ENCODE measurements around the gene XYLT1. TPM values are rescaled to one million over a fixed set of nuclear protein-coding genes. Genes with fewer than 3 reads are reported as not detected.

Gene XYLT1
- total and polyA plus RNA-seq, 2 experiments from 2014 or later: 4.5 to 26.3 TPM

GRCh38 chr16:17403859-17404545 lies 66.8 kb downstream of the XYLT1 start:
- Histone ChIP-seq H3F3A (ENCODE audit: insufficient read depth) (peaks cover 56% of the 10 kb centered on the region), H3K27ac (peak overlapping the region; percentile 99), H2AFZ (no peak overlapping the region), H3K27me3 (replicated peaks; ENCODE audit: insufficient read depth) (no peaks in the 10 kb centered on the region), H3K9ac (peak overlapping the region; percentile 95; the same call in 1 of the 2 replicates), H3K79me2 (ENCODE audit: insufficient read depth) (peaks cover 69% of the 10 kb centered on the region), H3K4me1 (ENCODE audit: insufficient read depth) (peaks cover 36% of the 10 kb centered on the region), H3K9me2 (ENCODE audit: insufficient read depth) (no peaks in the 10 kb centered on the region), H3K36me3 (ENCODE audit: low read depth) (no peaks in the 10 kb centered on the region), H3K4me3 (no peak overlapping the region), H3K4me2 (ENCODE audit: unreplicated experiment) (no peak overlapping the region), H3K9me3 (ENCODE audit: low read depth) (no peaks in the 10 kb centered on the region), H4K20me1 (ENCODE audit: insufficient read depth) (no peaks in the 10 kb centered on the region)
- DNase-seq: no peak
- in situ Hi-C loops (cut with MboI): no loop called here
- TF ChIP-seq EZH2phosphoT487 (IDR thresholded peaks at IDR 0.05; ENCODE audit: insufficient read depth, low read depth): no peak
- TF ChIP-seq EZH2 (IDR thresholded peaks at IDR 0.05; ENCODE audit: insufficient read depth, poor library complexity, severe bottlenecking): no peak
- WGBS, 2 experiments (ENCODE audit: low coverage in 1 of 2, low lambda C conversion rate in 2 of 2, missing lambda C conversion rate in 2 of 2): 90 to 92% methylated on average over 9 of the region's 9 CpGs

GRCh38 chr16:17403156-17403809 lies 67.5 kb downstream of the XYLT1 start:
- in situ Hi-C loops (cut with MboI): no loop called here
- peaks cover 55% of the 10 kb centered on the region for H3F3A ChIP-seq (ENCODE audit: insufficient read depth)
- 82 to 94% methylated on average over 9 to 10 of the region's 10 CpGs for WGBS, 2 experiments (ENCODE audit: low coverage in 1 of 2, low lambda C conversion rate in 2 of 2, missing lambda C conversion rate in 2 of 2)
- no peak overlapping the region for H3K4me2 ChIP-seq (ENCODE audit: unreplicated experiment)
- H3K9ac ChIP-seq: no peak overlapping the region
- no peaks in the 10 kb centered on the region for H3K27me3 ChIP-seq (replicated peaks; ENCODE audit: insufficient read depth)
- no peak for DNase-seq
- no peak overlapping the region for H3K27ac ChIP-seq
- no peak overlapping the region for H3K4me3 ChIP-seq
- no peaks in the 10 kb centered on the region for H3K9me3 ChIP-seq (ENCODE audit: low read depth)
- peaks cover 36% of the 10 kb centered on the region for H3K4me1 ChIP-seq (ENCODE audit: insufficient read depth)
- no peak overlapping the region for H2AFZ ChIP-seq
- TF ChIP-seq EZH2 (IDR thresholded peaks at IDR 0.05; ENCODE audit: insufficient read depth, poor library complexity, severe bottlenecking): no peak
- TF ChIP-seq EZH2phosphoT487 (IDR thresholded peaks at IDR 0.05; ENCODE audit: insufficient read depth, low read depth): no peak
- no peaks in the 10 kb centered on the region for H4K20me1 ChIP-seq (ENCODE audit: insufficient read depth)
- no peaks in the 10 kb centered on the region for H3K36me3 ChIP-seq (ENCODE audit: low read depth)
- no peaks in the 10 kb centered on the region for H3K9me2 ChIP-seq (ENCODE audit: insufficient read depth)
- peaks cover 67% of the 10 kb centered on the region for H3K79me2 ChIP-seq (ENCODE audit: insufficient read depth)

- Histone ChIP-seq H3K9ac (no peak overlapping the region), H3K9me3 (ENCODE audit: low read depth) (no peaks in the 10 kb centered on the region), H3F3A (ENCODE audit: insufficient read depth) (peaks cover 8% of the 10 kb centered on the region; the same call in 1 of the 2 replicates), H3K36me3 (ENCODE audit: low read depth) (no peaks in the 10 kb centered on the region), H4K20me1 (ENCODE audit: insufficient read depth) (no peaks in the 10 kb centered on the region), H3K9me2 (ENCODE audit: insufficient read depth) (no peaks in the 10 kb centered on the region), H2AFZ (no peak overlapping the region), H3K4me2 (ENCODE audit: unreplicated experiment) (no peak overlapping the region), H3K4me1 (ENCODE audit: insufficient read depth) (peaks cover 5% of the 10 kb centered on the region; the same call in 1 of the 2 replicates), H3K79me2 (ENCODE audit: insufficient read depth) (peaks cover 96% of the 10 kb centered on the region), H3K27me3 (replicated peaks; ENCODE audit: insufficient read depth) (no peaks in the 10 kb centered on the region), H3K4me3 (no peak overlapping the region), H3K27ac (no peak overlapping the region)
- DNase-seq: peak; percentile 64
- TF ChIP-seq EZH2phosphoT487 (IDR thresholded peaks at IDR 0.05; ENCODE audit: insufficient read depth, low read depth) (no peak), EZH2 (IDR thresholded peaks at IDR 0.05; ENCODE audit: insufficient read depth, poor library complexity, severe bottlenecking) (no peak)
- in situ Hi-C loops (cut with MboI): no loop called here
- WGBS, 2 experiments (ENCODE audit: low coverage in 1 of 2, low lambda C conversion rate in 2 of 2, missing lambda C conversion rate in 2 of 2): 51% methylated on average over 4 of the region's 4 CpGs
Observed at GRCh38 chr16:17397499-17397891, 73.3 kb downstream of the XYLT1 start.

GRCh38 chr16:17396762-17397498 lies 73.8 kb downstream of the XYLT1 start:
- Histone ChIP-seq H2AFZ (no peak overlapping the region), H3K9ac (no peak overlapping the region), H4K20me1 (ENCODE audit: insufficient read depth) (no peaks in the 10 kb centered on the region), H3K4me2 (ENCODE audit: unreplicated experiment) (no peak overlapping the region), H3K9me2 (ENCODE audit: insufficient read depth) (no peaks in the 10 kb centered on the region), H3K4me3 (no peak overlapping the region), H3K79me2 (ENCODE audit: insufficient read depth) (peaks cover 96% of the 10 kb centered on the region), H3F3A (ENCODE audit: insufficient read depth) (peaks cover 5% of the 10 kb centered on the region; the same call in 1 of the 2 replicates), H3K4me1 (ENCODE audit: insufficient read depth) (peaks cover 5% of the 10 kb centered on the region; the same call in 1 of the 2 replicates), H3K27me3 (replicated peaks; ENCODE audit: insufficient read depth) (no peaks in the 10 kb centered on the region), H3K36me3 (ENCODE audit: low read depth) (no peaks in the 10 kb centered on the region), H3K9me3 (ENCODE audit: low read depth) (no peaks in the 10 kb centered on the region), H3K27ac (no peak overlapping the region)
- TF ChIP-seq EZH2phosphoT487 (IDR thresholded peaks at IDR 0.05; ENCODE audit: insufficient read depth, low read depth) (no peak), EZH2 (IDR thresholded peaks at IDR 0.05; ENCODE audit: insufficient read depth, poor library complexity, severe bottlenecking) (no peak)
- peak; percentile 31 for DNase-seq
- in situ Hi-C loops (cut with MboI): no loop called here
- 65 to 66% methylated on average over 14 of the region's 14 CpGs for WGBS, 2 experiments (ENCODE audit: low coverage in 1 of 2, low lambda C conversion rate in 2 of 2, missing lambda C conversion rate in 2 of 2)
